NCI-H1105 (cell line): ENCODE measurements around the gene SMAD3.

ENCODE experiments used
- DNase-seq: peaks from one replicate; lab custom pipeline; 2025; lab: John Stamatoyannopoulos, UW

SMAD3 gene

DNA sequence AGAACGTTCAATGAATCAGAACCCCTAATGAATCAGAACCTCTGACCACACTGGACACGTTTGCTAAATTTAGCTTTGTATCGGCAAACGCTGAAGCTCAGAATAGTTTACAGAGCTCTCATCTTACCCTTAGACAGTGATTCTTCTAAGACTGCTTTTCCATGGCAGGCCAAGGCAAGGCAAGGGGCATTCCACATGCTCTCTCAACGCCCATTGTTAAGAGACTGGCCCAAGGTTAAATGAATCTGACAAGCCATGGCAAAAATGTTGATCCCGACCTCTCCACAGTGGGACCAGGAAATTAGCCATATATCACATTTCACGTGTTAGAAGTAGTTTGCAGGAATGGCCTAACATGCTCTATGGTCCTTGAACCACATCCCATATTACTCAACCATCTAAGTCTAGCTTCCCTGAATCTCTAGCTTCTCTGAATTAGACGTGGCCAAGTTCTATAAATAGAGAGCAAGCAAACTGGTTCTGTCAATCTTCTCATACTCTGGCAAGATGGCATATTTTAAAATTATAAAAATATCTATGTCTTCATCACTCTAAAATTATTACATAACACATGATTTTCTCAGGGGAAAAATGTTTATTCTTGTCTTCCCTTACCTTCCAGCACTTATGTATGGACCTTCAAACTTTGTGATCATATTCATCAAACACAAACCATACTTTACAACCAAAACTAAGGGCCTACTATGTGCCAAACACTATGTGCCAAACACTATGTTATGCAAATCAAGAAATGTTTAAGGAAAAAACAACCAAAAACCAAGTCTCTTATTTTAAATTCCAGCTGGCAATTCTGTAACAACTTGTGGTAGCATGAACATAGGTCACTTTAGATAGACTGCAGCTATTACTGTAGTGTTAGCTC is 134.7 kb downstream of the SMAD3 start:
- DNase-seq = no peak

GRCh38 chr15:67201136-67201535 is 135.7 kb downstream of the SMAD3 start:
- no peak for DNase-seq

DNA sequence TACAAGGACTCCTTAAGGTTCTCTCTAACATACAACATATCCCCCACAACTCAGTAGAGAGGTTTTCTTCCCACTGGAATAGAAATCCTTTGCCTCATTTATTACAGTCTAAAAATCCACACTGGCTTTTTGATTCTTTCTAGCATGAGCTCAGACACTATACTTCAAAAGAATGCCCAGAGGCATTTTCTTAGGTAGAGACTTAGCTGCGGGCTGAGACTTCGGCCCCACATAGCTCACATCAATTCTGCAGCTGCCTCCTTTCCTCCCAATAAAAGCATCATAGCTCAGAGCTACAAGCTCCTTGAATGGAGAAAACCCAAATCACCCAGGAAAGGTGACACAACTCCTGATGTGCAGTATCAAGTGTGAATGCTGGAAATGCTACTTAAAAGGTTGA is 136.7 kb downstream of the SMAD3 start:
- no peak for DNase-seq

- no peak for DNase-seq
Measured at GRCh38 chr15:67202991-67203390, 137.6 kb downstream of the SMAD3 start.

DNA sequence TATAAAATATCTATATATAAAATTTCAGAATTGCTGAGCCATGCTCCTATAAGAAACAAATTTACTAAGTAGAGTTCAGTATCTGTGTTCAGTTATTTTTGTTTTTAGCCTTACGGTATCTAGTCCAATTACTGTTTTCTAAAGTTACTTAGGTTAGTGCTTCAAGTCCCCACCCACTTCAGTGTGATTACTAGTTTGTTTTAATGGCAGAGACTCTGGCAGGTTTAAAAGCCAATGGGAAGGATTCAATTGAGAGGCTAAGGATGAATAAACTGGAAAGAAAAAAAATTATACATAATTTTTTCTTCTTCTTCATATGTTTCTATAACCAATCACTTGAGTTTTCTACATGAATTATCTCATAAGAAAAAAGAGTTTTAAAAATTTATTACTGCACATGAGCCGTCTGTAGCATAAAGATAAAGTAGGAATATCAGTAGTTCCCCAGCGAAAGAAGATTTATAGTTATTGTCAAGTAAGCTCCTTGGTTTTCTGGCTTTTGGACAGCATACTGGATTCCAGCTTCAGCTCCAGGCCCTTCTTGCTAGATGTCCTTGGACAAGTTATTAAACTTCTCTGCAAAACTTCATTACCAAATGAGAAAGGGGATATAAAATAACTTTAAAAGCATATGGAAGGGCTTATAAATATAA is 142.3 kb downstream of the SMAD3 start:
- DNase-seq = no peak

DNA sequence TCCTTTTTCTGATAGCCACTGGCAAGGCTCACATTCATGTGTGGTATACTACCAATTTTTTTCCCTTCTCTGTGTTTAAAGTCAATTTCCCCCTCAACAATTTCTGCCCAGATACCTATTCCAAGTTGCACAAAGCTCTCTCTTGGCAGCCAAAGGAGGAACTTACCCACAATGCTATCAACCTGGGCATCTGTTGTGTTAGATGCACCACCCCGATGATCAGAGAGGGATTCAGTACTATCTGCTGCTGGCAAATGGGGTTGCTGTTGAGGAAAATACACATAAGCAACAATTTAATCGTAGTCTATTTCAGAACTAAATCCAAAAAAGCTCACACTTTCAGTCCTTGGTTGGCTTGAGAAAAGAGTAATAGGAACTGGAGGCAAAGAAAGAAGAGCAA is 143.0 kb downstream of the SMAD3 start:
- DNase-seq = no peak

GRCh38 chr15:67210555-67211168 is 145.3 kb downstream of the SMAD3 start:
- no peak for DNase-seq

- no peak for DNase-seq
Measured at GRCh38 chr15:67212684-67213367, 147.4 kb downstream of the SMAD3 start.

DNA sequence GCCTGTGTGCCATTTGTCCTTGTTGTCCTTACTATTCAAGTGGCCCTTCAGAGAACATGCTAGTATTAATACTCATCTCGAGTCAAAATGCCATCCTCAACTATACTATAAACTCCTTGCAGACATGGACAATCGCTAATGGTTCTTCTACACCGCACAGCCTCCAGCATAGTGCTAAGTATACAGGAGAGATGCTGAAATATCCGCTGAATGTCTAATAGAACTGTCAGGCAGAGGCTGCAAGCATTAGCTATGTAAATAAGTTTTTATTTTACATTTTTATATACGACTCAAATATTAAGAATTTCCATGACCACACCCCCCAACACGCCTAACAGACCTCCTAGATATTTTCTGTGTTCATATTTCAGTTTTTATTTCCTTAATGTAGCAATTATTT is 149.7 kb downstream of the SMAD3 start:
- DNase-seq = no peak

DNA sequence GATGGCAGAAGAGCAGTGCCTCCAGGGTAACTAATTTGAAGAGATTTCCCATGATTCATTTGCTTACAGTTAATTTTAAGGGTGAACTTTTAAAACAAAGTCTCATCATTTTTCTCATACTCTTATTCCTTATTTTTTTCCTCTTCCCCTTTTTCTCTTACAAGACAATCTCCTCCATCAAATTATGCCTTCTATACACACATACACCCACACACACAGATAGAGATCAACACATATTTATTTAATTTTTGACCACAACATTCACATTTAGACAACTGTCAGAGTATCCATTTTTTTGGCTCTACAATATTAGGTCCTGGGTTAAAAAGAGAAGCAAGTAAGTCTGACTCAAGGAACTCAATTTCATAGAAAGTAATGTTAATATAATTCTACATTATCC is 151.5 kb downstream of the SMAD3 start:
- DNase-seq = no peak

- DNase-seq = no peak
Measured at GRCh38 chr15:67218428-67218827, 153.0 kb downstream of the SMAD3 start.

- no peak for DNase-seq
Measured at GRCh38 chr15:67219288-67219687, 153.9 kb downstream of the SMAD3 start.

- DNase-seq = no peak
Measured at GRCh38 chr15:67224889-67225288, 159.5 kb downstream of the SMAD3 start.

DNA sequence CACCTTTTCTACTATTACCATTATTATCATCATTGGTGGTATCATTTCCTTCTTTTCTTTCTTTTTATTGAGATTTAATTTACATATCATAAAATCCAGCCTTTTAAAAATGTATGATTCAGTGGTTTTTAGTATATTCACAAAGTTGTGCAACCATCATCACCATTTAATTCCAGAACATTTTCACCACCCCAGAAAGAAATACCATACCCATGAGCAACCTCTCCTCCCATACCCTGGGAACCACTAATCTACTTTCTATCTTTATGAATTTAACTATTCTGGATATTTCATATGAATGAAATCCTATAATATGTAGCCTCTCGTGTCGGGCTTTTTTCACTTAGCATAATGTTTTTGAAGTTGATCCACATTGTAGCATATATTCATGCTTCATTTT is 159.9 kb downstream of the SMAD3 start:
- DNase-seq = no peak

- no peak for DNase-seq
Measured at GRCh38 chr15:67227431-67227830, 162.0 kb downstream of the SMAD3 start.

DNA sequence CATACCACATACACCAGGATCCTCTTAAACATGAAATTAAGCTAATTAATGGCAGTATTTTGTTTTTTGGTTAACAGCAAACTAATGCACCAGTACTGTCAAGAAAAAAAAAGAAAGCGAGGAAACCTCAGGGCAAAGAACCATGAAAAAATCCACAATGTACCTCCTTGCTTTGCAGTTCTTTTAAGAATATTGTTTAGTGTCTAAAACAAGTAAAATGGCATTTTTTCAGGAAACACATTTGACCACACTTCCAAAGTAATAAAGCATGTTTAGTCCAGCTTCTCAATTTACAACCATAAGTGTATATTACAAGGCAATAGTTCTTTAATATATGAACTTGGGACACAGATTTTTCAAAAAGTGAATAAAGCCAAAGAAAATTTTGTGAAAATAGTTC is 162.4 kb downstream of the SMAD3 start:
- DNase-seq = no peak

GRCh38 chr15:67228286-67228685 is 162.9 kb downstream of the SMAD3 start:
- no peak for DNase-seq

- no peak for DNase-seq
Measured at GRCh38 chr15:67230504-67230903, 165.1 kb downstream of the SMAD3 start.

- DNase-seq = no peak
Measured at GRCh38 chr15:67232591-67232990, 167.2 kb downstream of the SMAD3 start.

DNA sequence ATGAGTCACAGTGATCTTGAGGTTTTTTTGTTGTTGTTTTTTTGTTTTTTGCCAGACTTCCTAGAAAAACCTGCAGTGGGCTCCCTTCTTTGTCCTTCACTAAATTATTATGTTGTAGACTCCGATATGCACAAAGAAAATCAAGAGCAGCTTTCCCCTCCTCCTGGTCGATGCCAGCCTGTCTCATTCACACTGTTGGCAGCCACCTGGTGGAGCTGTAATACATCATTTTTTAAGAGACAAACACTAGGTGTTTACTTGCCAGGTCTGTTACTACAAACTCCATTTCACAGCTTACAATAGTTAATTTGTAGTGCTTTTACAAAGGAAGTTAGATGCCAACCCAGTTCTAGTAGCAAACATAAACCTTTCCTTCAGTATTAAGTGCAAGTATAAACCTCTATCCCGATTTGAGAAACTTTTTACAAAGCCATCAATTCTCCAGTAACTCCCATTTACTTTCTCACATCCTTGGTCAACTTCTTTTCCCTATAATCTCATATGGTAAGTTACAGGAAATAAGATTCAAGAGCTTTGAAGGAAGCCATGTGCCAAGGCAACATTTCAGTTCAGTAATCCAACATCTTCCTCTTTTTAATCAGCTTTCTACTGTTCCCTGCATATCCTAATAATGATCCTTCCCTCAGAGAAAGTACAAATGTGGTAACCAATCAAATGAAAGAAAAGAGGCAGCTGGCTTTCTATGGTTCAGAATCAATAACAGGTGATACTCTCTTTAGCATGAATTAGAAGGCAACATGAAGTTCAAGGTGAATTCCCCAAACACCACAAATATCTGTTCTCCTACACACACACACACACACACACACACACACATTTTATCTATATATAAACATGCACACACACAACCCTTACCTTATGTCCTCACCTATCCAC is 175.1 kb downstream of the SMAD3 start:
- peak; percentile 63 for DNase-seq

DNA sequence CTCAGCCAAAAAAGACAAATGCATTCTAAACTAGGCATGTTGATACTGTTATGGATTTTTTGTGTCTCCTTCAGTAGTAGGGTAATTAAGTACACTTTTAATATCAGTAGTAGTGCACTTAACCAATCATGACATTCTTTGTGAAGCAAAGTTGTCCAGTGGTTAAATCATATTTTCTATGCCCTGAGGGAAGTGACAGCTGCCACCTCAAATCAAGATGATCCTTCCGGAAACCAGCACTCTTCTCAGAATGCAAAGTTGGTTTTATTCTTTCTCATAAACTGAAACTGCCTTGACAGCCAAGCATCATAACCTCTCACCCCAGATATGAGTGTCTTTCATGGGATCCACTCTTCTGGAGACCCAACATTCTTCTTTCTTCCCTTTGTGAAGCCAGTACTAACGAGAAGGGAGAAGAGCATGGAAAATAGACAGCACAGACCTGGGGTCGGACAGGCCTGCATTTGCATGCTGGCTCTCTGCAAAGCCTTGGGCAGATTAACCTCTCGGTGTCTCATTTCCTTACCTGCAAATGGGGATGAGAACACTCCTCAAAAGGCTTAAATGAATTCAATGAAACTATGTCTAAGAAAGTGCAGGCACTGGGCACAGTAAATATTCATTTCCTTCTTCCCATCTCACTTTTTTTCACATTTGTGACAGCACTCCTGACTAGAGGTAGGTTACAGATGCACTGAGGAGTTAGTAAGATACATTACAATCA is 175.9 kb downstream of the SMAD3 start:
- DNase-seq = no peak
